Activated CD4-positive, alpha-beta T cell treated with anti-CD3 and anti-CD28 coated beads for 24 hours (primary cell): ENCODE measurements around the gene CISD2.
A peak's percentile ranks its signal among the peaks of the same experiment; 100 is the strongest.
"Not testable (repeated sequence)": the region's sequence is repeated elsewhere in the genome, so short reads cannot be mapped to it uniquely, and the experiment has no call there.

Experiments
- DNase-seq, 2 donors: peaks; one replicate each; pipeline ENCODE4 v3.0.0-alpha.2; 2020; ENCODE audit warnings: low read depth in 2 of 2

Gene CISD2

GRCh38 chr4:102849579-102850104, 19.1 kb upstream of the CISD2 start:
- no peak for DNase-seq

GRCh38 chr4:102850370-102850769, 18.4 kb upstream of the CISD2 start:
- no peak for DNase-seq

DNA sequence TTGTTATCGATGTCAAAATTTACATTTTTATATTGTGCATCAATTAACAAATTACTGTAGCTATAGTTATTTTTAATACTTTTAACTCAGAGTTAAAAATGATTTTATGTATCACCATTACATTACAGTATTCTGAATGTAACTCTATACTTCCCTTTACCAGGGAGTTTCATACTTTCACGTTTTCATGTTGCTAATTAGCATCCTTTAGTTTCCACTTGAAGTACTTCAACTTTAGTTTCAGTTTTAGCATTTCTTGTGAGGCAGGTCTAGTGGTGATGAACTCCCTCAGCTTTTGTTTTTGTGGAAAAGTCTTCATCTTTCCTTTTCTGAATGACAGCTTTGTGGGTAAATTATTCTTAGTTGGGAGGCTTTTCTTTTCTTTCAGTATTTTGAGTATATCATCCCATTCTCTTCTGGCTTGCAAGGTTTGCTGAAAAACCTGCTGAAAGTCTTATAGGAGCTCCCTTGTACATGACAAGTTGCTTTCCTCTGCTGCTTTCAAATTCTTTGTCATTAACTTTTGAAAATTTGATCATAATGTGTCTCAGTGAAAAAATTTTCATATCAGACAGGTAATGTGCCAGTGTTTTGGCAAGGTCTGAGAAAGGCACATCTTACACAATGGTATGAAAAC, 9.8 kb upstream of the CISD2 start:
- no peak for DNase-seq

GRCh38 chr4:102860611-102861324, 8.0 kb upstream of the CISD2 start:
- no peak for DNase-seq

- no peak for DNase-seq
These were observed 6.8 kb upstream of the CISD2 start for GRCh38 chr4:102862016-102862415.

GRCh38 chr4:102862747-102863146, 6.0 kb upstream of the CISD2 start:
- DNase-seq = no peak

DNA sequence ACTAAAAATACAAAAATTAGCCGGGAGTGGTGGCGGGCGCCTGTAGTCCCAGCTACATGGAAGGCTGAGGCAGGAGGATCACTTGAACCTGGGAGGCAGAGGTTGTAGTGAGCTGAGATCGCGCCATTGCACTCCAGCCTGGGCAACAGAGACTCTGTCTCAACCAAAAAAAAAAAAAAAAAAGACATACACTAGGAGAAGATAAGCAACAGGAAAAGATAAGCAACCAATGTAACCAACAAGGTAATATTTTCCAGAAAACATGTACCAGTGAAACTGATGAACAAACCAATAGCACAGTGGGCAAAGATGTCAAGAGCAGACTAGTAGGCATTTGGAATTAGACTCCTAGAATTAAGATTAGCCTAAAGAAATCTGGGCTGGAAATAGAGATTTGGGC, 3.5 kb upstream of the CISD2 start:
- DNase-seq = not testable (repeated sequence)

DNA sequence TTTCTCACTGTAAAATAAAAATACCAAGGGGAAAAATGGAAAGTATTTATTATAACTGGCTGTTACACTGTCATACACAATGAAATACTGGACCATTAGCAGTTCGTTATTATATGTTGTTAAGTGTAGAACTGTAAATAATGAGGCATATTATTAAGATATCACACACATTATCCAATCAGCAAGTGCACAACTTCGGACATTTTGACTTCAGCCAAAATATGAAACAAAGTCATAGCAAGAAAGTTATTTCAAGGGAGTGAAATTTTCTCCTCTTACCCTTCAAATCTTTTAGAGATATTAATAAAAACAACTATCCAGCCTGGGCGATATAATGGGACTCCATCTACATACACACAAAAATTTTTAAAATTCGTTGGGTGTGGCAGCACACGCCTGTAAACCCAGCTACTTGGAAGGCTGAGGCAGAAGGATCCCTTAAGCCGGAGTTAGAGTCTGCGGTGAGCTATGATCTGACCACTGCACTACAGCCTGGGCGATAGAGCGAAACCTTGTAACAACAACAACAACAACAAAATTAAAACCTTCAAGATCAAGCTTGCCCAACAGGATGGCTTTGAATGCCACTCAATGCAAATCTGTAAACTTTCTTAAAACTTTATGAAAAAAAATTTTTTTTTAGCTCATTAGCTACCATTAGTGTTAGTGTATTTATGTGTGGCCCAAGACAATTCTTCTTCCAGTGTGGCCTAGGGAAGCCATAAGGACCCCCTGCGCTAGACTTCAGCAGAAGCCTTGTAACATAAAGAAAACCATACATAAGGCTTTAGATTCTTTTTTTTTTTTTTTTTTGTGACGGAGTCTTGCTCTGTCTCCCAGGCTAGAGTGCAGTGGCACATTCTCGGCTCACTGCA, 1.3 kb upstream of the CISD2 start:
- DNase-seq = no peak

GRCh38 chr4:102868153-102868780, 525 bp upstream of the CISD2 start:
- DNase-seq = peak in 1 of 2 donors; percentile 16

GRCh38 chr4:102869569-102870197, 891 bp downstream of the CISD2 start:
- peak in 1 of 2 donors; percentile 10 for DNase-seq

- no peak for DNase-seq
These were observed 3.0 kb downstream of the CISD2 start for GRCh38 chr4:102871772-102872171.

GRCh38 chr4:102877477-102878106, 8.8 kb downstream of the CISD2 start:
- not testable (repeated sequence) for DNase-seq

GRCh38 chr4:102878349-102878748, 9.6 kb downstream of the CISD2 start:
- not testable (repeated sequence) for DNase-seq

DNA sequence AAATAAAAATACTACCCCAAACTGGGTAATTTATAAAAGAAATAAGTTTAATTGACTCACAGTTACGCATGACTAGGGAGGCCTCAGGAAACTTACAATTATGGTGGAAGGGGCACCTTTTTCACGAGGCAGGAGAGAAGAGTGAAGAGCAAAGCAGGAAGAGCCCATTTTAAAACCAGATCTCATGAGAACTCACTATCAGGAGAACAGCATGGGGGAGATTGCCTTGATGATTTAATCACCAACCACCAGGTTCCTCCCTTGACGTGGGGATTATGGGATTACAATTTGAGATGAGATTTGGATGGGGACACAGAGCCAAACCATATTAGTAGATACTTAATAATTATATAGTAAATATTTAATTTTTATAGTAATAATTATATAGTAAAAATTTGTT, 10.1 kb downstream of the CISD2 start:
- DNase-seq = no peak

DNA sequence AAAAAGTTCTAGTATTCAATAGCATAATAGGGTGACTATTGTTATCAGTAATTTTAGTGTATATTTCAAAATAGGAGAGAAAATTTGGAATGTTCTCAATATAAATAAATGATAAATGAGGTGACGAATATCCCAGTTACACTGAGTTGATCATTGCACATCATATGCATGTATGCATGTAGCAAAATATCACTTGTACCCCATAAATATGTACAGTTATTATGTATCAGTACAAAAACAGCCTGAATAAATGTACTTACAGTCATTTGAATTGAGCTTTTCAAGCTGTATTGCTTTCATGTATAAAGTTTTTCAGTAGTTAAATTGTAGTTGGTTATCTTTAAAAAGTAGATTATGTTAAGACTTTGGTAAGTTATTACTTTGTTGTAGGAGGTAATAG, 12.6 kb downstream of the CISD2 start:
- no peak for DNase-seq

DNA sequence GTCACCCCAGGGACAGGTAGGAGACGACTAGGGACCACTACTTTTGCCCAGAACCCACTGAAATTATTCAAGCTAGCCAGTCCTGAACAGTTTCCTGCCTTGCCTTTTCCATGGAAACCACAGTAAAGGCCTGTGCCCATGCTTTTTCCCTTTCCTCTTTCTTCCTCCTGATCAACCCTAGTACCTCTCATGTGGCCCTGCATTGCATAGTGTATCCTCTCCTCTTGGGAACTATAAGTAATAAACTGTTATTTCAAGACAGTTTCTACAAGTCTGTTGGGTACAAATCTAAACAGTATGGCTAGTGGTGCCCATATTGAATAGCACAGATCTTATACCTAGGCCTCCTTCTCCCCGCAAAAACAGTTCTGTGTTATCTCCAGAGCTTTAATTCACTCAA, 14.5 kb downstream of the CISD2 start:
- DNase-seq = no peak

DNA sequence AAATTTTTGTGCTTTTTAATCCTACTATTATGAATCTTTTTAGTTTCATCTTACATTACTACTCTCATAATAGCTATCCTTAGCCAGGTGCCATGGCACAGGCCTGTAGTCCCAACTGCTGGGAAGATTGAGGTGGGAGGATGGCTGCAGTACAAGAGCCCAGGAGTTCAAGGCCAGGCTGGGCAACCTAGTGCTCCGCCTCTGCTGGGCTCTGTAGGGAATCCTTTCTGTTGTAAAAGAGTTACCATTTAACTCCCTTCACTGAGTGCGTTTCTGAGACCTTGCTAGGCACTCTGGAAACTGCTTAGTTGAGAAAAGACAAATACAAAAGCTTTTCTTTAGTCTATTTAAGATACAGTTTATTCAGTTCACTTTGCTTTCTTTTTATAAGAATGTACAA, 19.8 kb downstream of the CISD2 start:
- DNase-seq = not testable (repeated sequence)

DNA sequence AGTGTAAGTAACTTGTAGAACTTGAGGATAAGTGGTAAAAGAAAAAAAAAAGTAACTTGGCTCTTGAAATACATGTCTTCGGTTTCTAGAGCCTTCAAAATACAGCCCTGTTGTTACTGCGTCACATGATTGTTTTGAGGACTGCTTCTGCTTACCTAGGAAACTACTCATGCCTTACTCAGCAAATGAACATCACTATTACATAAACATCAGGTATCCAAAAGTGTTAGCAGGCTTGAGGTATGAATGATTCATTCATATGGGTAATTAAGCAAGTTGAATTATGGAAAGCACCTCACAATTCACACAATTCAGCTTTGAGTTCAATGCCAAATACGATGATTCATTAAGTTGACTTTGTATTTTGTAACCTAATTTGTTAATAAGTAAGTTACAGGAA, 21.1 kb downstream of the CISD2 start:
- not testable (repeated sequence) for DNase-seq

- not testable (repeated sequence) for DNase-seq
These were observed 27.8 kb downstream of the CISD2 start for GRCh38 chr4:102896547-102896946.

- DNase-seq = not testable (repeated sequence)
These were observed 28.8 kb downstream of the CISD2 start for GRCh38 chr4:102897610-102898009.

DNA sequence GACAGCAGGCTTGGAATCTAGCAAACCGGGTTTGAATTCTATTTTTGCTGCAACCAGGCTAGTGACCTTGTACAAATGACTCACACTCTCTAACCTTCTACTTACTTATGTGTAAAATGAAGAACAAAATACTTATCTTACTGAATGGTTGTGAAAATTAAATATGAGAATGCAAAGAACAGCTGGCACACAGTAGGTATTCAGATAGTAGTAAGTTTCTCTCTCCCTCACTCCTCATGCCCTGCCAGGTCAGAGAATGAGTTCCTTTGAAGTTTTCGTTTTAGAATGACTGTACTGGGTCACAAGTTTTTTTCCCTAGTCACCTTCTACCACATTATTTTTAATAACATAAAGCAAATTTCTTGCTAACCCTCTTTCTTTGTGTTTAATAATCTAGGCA, 33.0 kb downstream of the CISD2 start:
- DNase-seq = no peak
